ENCODE measurements around the gene CDK5RAP2.

CDK5RAP2 gene

GRCh38 chr9:120383999-120384924, 195.7 kb downstream of the CDK5RAP2 start:
- no peak for DNase-seq (ENCODE audit: low read depth in 2 of 2)

DNA sequence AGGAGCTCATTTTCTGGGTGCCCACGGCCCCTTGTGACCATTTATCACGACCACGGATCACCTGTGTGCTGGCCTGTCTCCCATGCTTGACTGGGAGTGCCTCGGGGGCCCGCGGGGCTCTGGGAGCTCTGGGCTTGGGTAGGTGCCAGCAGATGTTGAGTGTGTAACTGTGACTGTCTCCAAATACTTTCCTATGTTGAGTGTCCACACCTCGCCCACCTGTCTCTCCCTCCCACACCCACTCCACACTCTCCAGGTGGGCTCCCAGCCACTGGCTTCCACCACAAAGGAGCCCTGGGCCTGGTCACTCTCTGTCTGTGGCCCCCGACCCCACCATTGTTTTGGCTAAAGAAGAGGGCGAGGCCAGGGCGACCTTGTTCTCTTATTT, 196.4 kb downstream of the CDK5RAP2 start:
- DNase-seq (ENCODE audit: low read depth in 2 of 2) = no peak

DNA sequence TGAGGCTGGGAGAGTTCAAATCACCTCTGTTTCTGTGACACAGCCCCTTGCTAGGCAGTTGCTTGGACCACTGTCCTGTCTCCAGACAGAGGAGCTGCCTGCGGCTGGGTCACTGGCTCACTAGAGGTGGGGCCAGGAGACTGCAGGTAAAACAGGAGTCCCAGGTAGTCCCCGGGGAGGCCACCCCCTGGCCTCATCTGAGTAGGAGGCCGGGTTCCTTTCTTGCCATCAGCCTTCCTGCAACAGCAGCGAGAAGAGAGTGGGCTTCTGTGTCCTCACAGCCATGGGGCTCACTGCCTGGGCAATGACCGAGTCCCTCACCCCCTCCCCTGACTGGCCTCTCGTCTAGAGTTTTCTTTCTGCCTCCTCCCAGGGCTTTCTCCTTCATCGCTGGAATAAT, 197.5 kb downstream of the CDK5RAP2 start:
- DNase-seq (ENCODE audit: low read depth in 2 of 2) = no peak

- DNase-seq (ENCODE audit: low read depth in 2 of 2) = no peak
Measured at GRCh38 chr9:120381839-120382238, 198.1 kb downstream of the CDK5RAP2 start.

DNA sequence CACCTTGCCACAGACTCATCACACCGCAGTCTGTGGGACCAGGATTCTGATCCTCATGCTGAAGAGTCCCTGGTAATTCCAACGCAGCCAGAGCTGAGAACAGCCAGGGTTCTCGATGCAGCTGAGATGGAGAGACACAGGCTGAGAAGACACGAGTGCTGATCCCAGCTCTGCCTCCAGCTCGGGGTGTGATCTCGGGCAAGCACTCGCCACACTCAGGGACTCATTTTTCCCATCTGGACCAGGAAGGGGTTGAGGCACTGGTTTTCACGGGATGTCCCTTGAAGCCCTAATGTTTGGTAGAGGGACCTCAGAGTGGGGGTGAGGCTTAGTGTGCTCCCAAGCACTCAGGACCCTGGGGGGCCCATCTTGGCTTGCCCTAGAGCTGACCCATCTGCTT, 200.4 kb downstream of the CDK5RAP2 start:
- no peak for DNase-seq (ENCODE audit: low read depth in 2 of 2)

- DNase-seq (ENCODE audit: low read depth in 2 of 2) = no peak
Measured at GRCh38 chr9:120378680-120379079, 201.3 kb downstream of the CDK5RAP2 start.

DNA sequence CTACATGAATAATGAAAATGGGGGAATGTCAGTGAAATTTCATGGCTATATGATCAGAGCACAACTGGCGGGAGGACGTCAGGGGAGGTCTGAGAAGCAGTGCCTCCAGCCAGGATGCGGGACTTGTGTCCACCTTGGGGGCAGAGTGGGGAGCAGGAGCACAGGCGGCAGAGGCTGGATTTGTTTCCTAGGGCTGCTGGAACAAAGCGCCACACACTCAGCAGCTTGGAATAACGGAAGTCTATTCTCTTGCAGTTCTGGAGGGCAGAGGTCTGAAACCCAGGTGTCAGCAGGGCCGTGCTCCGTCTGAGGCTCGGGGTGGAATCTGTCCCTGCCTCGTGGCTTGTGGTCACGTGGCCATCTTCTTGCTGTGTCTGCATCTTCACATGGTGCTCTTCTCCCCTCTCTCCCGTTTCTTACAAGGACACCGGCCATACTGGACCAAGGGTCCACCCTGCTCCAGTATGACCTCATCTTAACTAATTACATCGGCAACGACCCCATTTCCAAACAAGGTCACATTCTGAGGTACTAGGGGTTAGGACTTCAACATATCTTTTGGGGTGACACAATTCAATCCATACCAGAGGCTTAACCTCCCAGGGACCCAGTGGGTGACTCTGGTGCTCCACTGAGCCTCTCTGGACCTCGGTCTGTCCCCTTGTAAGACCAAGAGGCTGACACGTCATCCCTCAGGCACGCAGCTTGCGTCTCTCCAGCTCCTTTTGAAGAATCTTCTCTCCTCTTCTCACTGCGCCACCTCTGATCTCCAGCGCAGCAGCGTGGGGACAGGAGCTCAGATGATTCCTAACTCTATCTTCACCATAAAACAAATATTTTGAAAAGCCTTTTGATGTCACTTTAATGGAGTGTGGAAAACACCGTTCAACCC, 202.5 kb downstream of the CDK5RAP2 start:
- no peak for DNase-seq (ENCODE audit: low read depth in 2 of 2)

DNA sequence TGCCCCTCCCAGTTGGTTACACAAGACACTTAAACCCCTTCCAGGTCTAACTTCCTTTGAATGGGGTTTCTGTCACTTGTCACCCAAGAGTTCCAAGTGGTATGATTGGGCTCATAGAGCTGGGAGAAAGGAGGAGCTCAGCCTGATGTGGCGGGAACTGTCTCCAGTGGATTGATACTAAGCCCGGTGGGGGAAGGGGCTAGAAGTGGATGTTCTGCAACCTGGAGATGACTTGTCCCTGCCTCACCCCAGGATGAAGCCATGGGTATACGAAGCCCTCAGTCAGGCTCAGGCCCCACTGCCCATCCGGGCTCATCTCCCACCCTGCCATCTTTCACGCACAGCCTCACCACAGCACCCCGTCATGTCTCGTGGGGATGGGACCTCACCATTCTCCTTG, 203.9 kb downstream of the CDK5RAP2 start:
- DNase-seq (ENCODE audit: low read depth in 2 of 2) = no peak

- no peak for DNase-seq (ENCODE audit: low read depth in 2 of 2)
Measured at GRCh38 chr9:120375316-120375715, 204.7 kb downstream of the CDK5RAP2 start.

GRCh38 chr9:120374817-120375216, 205.2 kb downstream of the CDK5RAP2 start:
- DNase-seq (ENCODE audit: low read depth in 2 of 2) = no peak

- DNase-seq (ENCODE audit: low read depth in 2 of 2) = no peak
Measured at GRCh38 chr9:120374239-120374638, 205.7 kb downstream of the CDK5RAP2 start.

DNA sequence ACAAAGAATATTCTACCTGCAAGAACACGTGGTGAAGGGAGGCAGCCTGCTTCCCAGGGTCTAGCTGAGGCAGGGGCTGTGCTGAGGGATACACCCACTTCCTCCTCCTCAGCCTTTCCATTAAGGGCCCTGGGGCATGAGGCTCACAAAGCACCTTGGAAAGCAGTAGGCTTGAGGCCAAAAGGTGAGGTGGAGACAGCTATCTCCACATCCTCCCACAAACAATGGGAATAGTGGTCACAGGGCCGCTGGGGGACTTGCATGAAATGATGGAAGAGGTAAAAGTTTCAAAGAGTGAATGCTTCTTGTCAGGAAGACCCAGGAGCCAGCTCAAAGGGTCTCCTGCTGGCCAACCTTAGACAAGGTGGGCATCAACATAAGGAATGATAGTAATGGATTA, 207.9 kb downstream of the CDK5RAP2 start:
- DNase-seq (ENCODE audit: low read depth in 2 of 2) = no peak

DNA sequence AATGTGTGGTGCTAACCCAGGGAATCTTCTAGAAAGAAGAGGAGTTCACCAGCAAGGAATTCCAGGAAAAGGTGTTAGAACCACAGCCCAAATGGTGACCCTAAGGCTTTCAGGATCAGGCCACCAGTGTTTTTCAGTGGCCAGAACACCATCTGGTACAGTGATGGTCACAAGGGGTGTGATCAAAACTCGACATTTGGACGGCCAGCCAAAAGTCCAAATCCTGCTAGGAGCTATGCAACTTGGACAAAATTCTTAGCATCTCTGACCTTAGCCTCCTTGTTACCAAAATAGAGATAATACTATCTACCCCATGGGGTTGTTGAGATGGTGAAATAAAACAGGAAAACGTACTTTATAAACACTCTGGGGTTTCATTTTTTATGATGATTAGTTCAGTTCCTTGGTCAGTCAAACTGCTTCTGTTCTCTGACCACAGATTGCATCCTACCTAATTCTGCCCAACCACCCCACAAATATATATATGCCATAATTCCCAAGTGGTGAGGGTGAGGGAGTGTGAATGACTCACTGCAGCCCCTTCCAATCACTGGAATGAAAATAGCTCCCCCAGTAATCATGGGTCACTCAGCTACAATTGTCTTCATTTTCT, 210.3 kb downstream of the CDK5RAP2 start:
- no peak for DNase-seq (ENCODE audit: low read depth in 2 of 2)

DNA sequence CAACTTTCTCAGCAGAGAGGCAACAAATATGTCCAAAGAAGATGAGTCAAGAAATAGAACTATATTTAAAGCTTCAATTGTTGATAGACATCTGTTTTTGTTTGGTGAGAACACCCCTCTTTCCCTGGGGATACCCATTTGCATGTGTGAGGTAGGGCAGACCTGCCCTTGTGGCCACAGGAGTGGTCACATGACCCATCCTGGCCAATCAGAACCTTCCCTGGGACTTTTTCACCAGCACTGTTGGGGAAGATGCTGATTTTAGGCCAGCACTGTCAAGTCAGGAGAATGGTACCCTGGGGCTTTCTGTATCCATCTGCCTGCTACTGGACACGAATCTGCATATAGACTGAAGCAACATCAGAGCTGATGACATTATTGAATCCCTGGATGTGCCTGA, 211.2 kb downstream of the CDK5RAP2 start:
- no peak for DNase-seq (ENCODE audit: low read depth in 2 of 2)

DNA sequence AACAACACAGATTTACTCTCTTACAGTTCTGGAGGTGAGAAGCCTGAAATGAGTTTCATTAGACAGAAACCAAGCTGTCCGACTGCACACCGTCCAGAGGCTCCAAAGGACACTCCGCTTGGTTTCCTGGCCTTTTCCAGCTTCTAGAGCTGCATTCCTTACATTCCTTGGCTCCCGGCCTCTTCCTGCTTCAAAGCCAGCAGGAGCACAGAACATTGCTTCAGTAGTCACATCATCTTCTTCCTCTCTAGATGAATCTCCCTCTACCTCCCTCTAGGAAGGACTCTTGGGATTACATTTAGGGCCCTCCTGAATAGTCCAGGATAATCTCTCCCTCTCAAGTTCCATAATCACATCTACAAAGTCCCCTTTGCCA, 213.3 kb downstream of the CDK5RAP2 start:
- DNase-seq (ENCODE audit: low read depth in 2 of 2) = no peak

DNA sequence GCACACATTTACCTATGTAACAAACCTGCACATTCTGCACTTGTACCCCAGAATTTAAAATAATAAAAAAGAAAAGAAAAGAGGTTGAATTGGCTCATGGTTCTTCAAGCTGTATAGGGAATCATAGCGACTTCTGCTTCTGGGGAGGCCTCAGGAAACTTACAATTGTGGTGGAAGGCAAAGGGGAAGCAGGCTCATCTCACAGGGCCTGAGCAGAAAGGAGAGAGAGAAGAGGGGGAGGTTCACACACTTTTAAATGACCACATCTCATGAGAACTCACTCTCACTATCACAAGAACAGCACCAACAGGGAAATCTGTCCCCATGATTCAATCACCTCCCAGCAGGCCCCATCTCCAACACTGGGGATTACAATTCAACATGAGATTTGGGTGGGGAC, 214.6 kb downstream of the CDK5RAP2 start:
- no peak for DNase-seq (ENCODE audit: low read depth in 2 of 2)

GRCh38 chr9:120363697-120364096, 216.3 kb downstream of the CDK5RAP2 start:
- DNase-seq (ENCODE audit: low read depth in 2 of 2) = no peak

DNA sequence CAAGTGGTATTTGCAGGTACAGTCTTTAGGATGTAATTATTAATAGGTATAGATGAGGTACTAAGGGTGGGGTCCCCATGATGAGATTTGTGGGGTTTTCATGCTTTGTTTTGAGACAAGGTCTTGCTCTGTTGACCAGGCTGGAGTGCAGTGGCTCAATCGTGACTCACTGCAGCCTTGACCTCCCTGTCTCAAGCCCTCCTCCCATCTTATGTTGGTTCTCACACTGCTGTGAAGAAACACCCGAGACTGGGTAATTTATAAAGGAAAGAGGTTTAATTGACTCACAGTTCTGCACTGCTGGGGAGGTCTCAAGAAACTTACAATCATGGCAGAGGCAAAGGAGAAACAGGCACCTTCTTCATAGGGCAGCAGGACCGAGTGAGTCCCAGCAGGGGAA, 217.5 kb downstream of the CDK5RAP2 start:
- DNase-seq (ENCODE audit: low read depth in 2 of 2) = no peak

DNA sequence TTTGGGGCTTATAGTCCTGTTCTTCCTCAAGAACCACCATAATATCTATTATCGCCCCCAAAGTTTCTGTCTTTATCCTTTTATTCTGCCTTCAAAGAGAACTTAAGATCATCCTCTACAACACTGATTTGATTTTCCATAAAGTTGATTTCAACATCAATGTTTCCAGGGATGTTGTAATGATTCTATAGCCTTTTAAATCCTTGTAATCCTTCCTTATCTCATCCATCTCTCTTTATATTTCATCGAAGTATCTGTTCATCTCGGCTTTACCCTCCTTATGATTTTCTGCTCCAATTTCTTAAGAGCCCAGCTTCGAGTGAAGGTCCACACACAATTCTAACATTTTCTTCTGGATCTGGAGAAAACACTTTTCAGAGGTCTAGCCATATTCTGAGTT, 218.4 kb downstream of the CDK5RAP2 start:
- no peak for DNase-seq (ENCODE audit: low read depth in 2 of 2)

DNA sequence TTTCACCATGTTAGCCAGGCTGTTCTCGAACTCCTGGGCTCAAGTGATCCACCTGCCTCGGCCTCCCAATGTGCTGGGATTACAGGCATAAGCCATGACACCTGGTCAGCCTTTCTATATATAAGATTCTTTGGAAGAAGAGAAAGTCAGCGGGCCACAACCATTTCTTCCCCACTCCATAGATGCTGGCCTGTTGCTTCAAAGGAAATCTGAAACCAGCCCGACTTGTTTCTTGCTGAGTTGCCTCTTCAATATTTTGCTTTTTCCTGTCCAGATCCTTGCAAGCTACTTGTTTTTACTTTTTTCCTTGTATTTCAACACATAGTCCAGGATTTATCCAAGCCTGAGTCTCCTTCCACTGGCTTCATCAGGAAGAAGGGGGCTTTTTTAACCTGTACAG, 219.5 kb downstream of the CDK5RAP2 start:
- no peak for DNase-seq (ENCODE audit: low read depth in 2 of 2)

GRCh38 chr9:120360046-120360445, 219.9 kb downstream of the CDK5RAP2 start:
- no peak for DNase-seq (ENCODE audit: low read depth in 2 of 2)

GRCh38 chr9:120358877-120359276, 221.1 kb downstream of the CDK5RAP2 start:
- DNase-seq (ENCODE audit: low read depth in 2 of 2) = no peak
